ENCODE data around the gene PTPRN2. TPM values are rescaled to one million over a fixed set of nuclear protein-coding genes. Genes with fewer than 3 reads are reported as not detected.
"Not testable (repeated sequence)": the region's sequence is repeated elsewhere in the genome, so short reads cannot be mapped to it uniquely, and the experiment has no call there.

PTPRN2 gene
- total and polyA plus RNA-seq, 9 of the 15 experiments (the other 6 are each of a cell fraction or from before 2014, with no cell fraction given): not detected

DNA sequence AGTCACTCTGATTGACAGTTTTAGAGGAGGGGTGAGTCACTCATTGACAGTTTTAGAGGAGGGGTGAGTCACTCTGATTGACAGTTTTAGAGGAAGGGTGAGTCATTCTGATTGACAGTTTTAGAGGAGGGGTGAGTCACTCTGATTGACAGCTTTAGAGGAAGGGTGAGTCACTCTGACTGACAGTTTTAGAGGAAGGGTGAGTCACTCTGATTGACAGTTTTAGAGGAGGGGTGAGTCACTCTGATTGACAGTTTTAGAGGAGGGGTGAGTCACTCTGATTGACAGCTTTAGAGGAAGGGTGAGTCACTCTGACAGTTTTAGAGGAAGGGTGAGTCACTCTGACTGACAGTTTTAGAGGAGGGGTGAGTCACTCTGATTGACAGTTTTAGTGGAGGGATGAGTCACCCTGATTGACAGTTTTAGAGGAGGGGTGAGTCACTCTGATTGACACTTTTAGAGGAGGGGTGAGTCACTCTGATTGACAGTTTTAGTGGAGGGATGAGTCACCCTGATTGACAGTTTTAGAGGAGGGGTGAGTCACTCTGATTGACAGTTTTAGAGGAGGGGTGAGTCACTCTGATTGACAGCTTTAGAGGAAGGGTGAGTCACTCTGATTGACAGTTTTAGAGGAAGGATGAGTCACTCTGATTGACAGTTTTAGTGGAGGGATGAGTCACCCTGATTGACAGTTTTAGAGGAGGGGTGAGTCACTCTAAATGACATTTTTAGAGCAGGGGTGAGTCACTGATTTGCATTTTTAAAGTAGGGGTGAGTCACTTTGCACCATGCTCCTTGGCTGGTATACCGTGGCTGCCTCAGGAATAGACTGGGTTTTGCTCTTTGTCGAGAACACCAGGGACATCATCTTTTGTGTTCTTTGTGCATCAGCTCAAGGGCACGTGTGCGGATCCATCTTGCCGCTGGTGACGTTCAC lies 654.1 kb downstream of the PTPRN2 start:
- H3K27ac ChIP-seq (ENCODE audit: extremely low read depth, low read depth, low read length); H2AFZ ChIP-seq (ENCODE audit: low read depth, low read length); H3K4me2 ChIP-seq (ENCODE audit: insufficient read depth, low read length); CTCF ChIA-PET (ENCODE audit: low intra/inter-chr PET ratio); H4K20me1 ChIP-seq (replicated peaks; ENCODE audit: control insufficient read depth, insufficient read depth, low read length); intact Hi-C loops (cut with micrococcal nuclease); H3K9ac ChIP-seq (ENCODE audit: insufficient read depth in 1 of 2, low read depth in 2 of 2, low read length in 2 of 2); H3K9me1 ChIP-seq (ENCODE audit: control insufficient read depth, insufficient read depth, low read length); H3K27me3 ChIP-seq (ENCODE audit: control insufficient read depth in 2 of 2, insufficient read depth in 2 of 2, low read length in 2 of 2); H3K4me3 ChIP-seq; POLR2A ChIA-PET; DNase-seq (ENCODE audit: extremely low read depth in 1 of 4, low spot score in 3 of 4); H3K36me3 ChIP-seq (ENCODE audit: control insufficient read depth, insufficient read depth, low read length); FAIRE-seq; ATAC-seq; H3K4me1 ChIP-seq (replicated peaks in 1 of 2; ENCODE audit: control insufficient read depth in 2 of 2, insufficient read depth in 2 of 2, low read length in 2 of 2); in situ Hi-C loops (cut with MboI); H3K9me3 ChIP-seq (replicated peaks; ENCODE audit: control insufficient read depth, insufficient read depth, low read depth, low read length); BruUV-seq (replicated peaks); H3K79me2 ChIP-seq (ENCODE audit: control insufficient read depth, insufficient read depth, low read length); TF ChIP-seq PBX2 (CRISPR knock-in tag; IDR thresholded peaks at IDR 0.05; ENCODE audit: low read depth); JUND (IDR thresholded peaks at IDR 0.05; ENCODE audit: borderline replicate concordance, low read depth, low read length): not testable (repeated sequence)
- 18% methylated on average over 6 of the region's 6 CpGs for WGBS (ENCODE audit: insufficient coverage, low coverage, missing lambda C conversion rate)
- TF ChIP-seq FOSL1 (tag; conservative IDR thresholded peaks at IDR 0.05) (peak; percentile 87), PKNOX1 (IDR thresholded peaks at IDR 0.05) (peak; percentile 91), JUNB (CRISPR knock-in tag; conservative IDR thresholded peaks at IDR 0.05) (peak; percentile 27; the same call in 1 of the 2 replicates), MEIS2 (IDR thresholded peaks at IDR 0.05; ENCODE audit: partially characterized antibody) (peak; percentile 62), TRIM24 (IDR thresholded peaks at IDR 0.05) (0 out of 4 replicates have a peak, but pooled peaks of 1 of the 2 experiments have one; percentile 17), PBX2 (tag; conservative IDR thresholded peaks at IDR 0.05; ENCODE audit: low read depth) (peak; percentile 72), JUND (tag; IDR thresholded peaks at IDR 0.05; ENCODE audit: borderline replicate concordance, low read depth, low read length) (peak; percentile 86), JUN (IDR thresholded peaks at IDR 0.05; ENCODE audit: borderline replicate concordance, low read depth, low read length) (peak; percentile 3; the same call in 1 of the 2 replicates), JUN (CRISPR knock-in tag; IDR thresholded peaks at IDR 0.05; ENCODE audit: borderline replicate concordance) (peak; percentile 75; the same call in 1 of the 2 replicates)
- TF ChIP-seq, protein P1, sequence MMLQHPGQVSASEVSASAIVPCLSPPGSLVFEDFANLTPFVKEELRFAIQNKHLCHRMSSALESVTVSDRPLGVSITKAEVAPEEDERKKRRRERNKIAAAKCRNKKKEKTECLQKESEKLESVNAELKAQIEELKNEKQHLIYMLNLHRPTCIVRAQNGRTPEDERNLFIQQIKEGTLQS (IDR thresholded peaks at IDR 0.05): peak; percentile 19; the same call in 1 of the 2 replicates
- TF ChIP-seq, protein P1 (CRISPR knock-in tag; conservative IDR thresholded peaks at IDR 0.05): 0 out of 2 replicates have a peak, but pooled peaks have one; percentile 56
